Measurements from ENCODE around the gene SPRED3.

GRCh38 chr19:38412961-38413360 lies 24.5 kb downstream of the SPRED3 start:
- TF ChIP-seq YY1 (IDR thresholded peaks at IDR 0.05; ENCODE audit: insufficient read depth, insufficient read length) (no peak), ZNF274 (IDR thresholded peaks at IDR 0.05; ENCODE audit: low read depth, low read length) (no peak)

Measured in NT2/D1 (cell line).